ENCODE measurements around the gene PHF21A. TPM values are rescaled to one million over a fixed set of nuclear protein-coding genes. Genes with fewer than 3 reads are reported as not detected.

The PHF21A gene
- total RNA-seq, 2 donors from 2014 or later, result 47.2 to 53.9 TPM

GRCh38 chr11:45942381-45942780 is 178.9 kb downstream of the PHF21A start:
- Mint-ChIP-seq H3K4me1 (peaks cover 5% of the 10 kb centered on the region), H3K9me3 (no peaks in the 10 kb centered on the region), H3K27me3 (ENCODE audit: insufficient read depth) (no peaks in the 10 kb centered on the region), H3K4me3 (no peak overlapping the region), H3K27ac (no peak overlapping the region), H3K36me3 (ENCODE audit: low read depth) (peaks cover 41% of the 10 kb centered on the region)
- peaks cover 28% of the 10 kb centered on the region for H3K36me3 ChIP-seq (ENCODE audit: control insufficient read depth, insufficient read depth, low read length)
- no peaks in the 10 kb centered on the region for H3K9me3 ChIP-seq (ENCODE audit: control insufficient read depth, low read length)
- H3K4me1 ChIP-seq (ENCODE audit: control insufficient read depth, insufficient read depth, low read length), result no peaks in the 10 kb centered on the region
- no peaks in the 10 kb centered on the region for H3K27me3 ChIP-seq (ENCODE audit: control insufficient read depth, insufficient read depth, low read length, poor library complexity, severe bottlenecking)
- no peak for DNase-seq
- no peak for TF ChIP-seq CTCF (conservative IDR thresholded peaks at IDR 0.05)
- no peak overlapping the region for H3K27ac ChIP-seq (ENCODE audit: low read depth, low read length)
- H3K9ac ChIP-seq (ENCODE audit: extremely low read depth, low read length, poor library complexity, severe bottlenecking), result no peak overlapping the region
- 89 to 92% methylated on average over 4 of the region's 4 CpGs for WGBS, 2 experiments (ENCODE audit: insufficient coverage in 1 of 2, insufficient read length in 1 of 2)
- H3K4me3 ChIP-seq (ENCODE audit: low read length), result no peak overlapping the region

GRCh38 chr11:45941285-45941684 is 180.0 kb downstream of the PHF21A start:
- Histone ChIP-seq H3K27ac (ENCODE audit: low read depth, low read length) (no peak overlapping the region), H3K9me3 (ENCODE audit: control insufficient read depth, low read length) (no peaks in the 10 kb centered on the region), H3K4me1 (ENCODE audit: control insufficient read depth, insufficient read depth, low read length) (no peaks in the 10 kb centered on the region), H3K9ac (ENCODE audit: extremely low read depth, low read length, poor library complexity, severe bottlenecking) (no peak overlapping the region), H3K27me3 (ENCODE audit: control insufficient read depth, insufficient read depth, low read length, poor library complexity, severe bottlenecking) (no peaks in the 10 kb centered on the region), H3K36me3 (ENCODE audit: control insufficient read depth, insufficient read depth, low read length) (peaks cover 32% of the 10 kb centered on the region), H3K4me3 (ENCODE audit: low read length) (no peak overlapping the region)
- Mint-ChIP-seq H3K4me1 (peaks cover 5% of the 10 kb centered on the region), H3K4me3 (no peak overlapping the region), H3K9me3 (no peaks in the 10 kb centered on the region), H3K27ac (no peak overlapping the region), H3K36me3 (ENCODE audit: low read depth) (peaks cover 41% of the 10 kb centered on the region), H3K27me3 (ENCODE audit: insufficient read depth) (no peaks in the 10 kb centered on the region)
- DNase-seq, result no peak
- TF ChIP-seq CTCF (conservative IDR thresholded peaks at IDR 0.05), result no peak
- 92 to 95% methylated on average over 2 to 4 of the region's 4 CpGs for WGBS, 2 experiments (ENCODE audit: insufficient coverage in 1 of 2, insufficient read length in 1 of 2)

- no peak overlapping the region for H3K4me3 Mint-ChIP-seq
- 85% methylated on average over 2 of the region's 2 CpGs; no CpG with 5 or more reads in 1 of the 2 experiments for WGBS, 2 experiments (ENCODE audit: insufficient coverage in 1 of 2, insufficient read length in 1 of 2)
Measured at GRCh38 chr11:45939836-45940235, 181.4 kb downstream of the PHF21A start.

More at GRCh38 chr11:45939836-45940235, 181.4 kb downstream of the PHF21A start:
- H3K36me3 Mint-ChIP-seq (ENCODE audit: low read depth), result peaks cover 34% of the 10 kb centered on the region
- H3K4me1 Mint-ChIP-seq, result peaks cover 9% of the 10 kb centered on the region
- H3K27me3 Mint-ChIP-seq (ENCODE audit: insufficient read depth), result no peaks in the 10 kb centered on the region
- Histone ChIP-seq H3K4me3 (ENCODE audit: low read length) (no peak overlapping the region), H3K9me3 (ENCODE audit: control insufficient read depth, low read length) (no peaks in the 10 kb centered on the region), H3K36me3 (ENCODE audit: control insufficient read depth, insufficient read depth, low read length) (peaks cover 43% of the 10 kb centered on the region), H3K27ac (ENCODE audit: low read depth, low read length) (no peak overlapping the region), H3K27me3 (ENCODE audit: control insufficient read depth, insufficient read depth, low read length, poor library complexity, severe bottlenecking) (no peaks in the 10 kb centered on the region), H3K4me1 (ENCODE audit: control insufficient read depth, insufficient read depth, low read length) (peaks cover 6% of the 10 kb centered on the region), H3K9ac (ENCODE audit: extremely low read depth, low read length, poor library complexity, severe bottlenecking) (no peak overlapping the region)
- no peaks in the 10 kb centered on the region for H3K9me3 Mint-ChIP-seq
- TF ChIP-seq CTCF (conservative IDR thresholded peaks at IDR 0.05), result no peak
- DNase-seq, result no peak
- H3K27ac Mint-ChIP-seq, result no peak overlapping the region
